ENCODE results near the gene RFK.
"Not testable (repeated sequence)": the region's sequence is repeated elsewhere in the genome, so short reads cannot be mapped to it uniquely, and the experiment has no call there.

The RFK gene

GRCh38 chr9:76369583-76369982, 24.6 kb downstream of the RFK start:
- no peak for DNase-seq

DNA sequence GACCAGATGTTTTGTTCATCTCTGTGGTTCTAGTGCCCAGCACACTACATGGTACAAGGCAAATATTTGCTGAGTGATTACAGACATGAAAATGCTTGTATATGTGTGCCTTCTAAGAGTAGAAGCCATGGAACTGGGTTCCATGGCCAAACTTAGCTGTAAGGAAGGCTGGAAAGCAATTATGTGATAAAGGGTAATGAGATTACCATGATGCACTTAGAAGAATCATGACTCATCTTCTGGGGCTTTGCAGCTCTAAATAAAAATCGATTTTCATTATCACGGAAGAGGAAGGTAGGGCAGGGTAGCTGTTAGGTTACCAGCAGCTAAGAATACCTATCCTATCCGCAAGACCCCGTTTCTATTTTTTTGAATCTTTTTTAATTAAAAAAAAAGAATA, 28.0 kb downstream of the RFK start:
- no peak for DNase-seq

DNA sequence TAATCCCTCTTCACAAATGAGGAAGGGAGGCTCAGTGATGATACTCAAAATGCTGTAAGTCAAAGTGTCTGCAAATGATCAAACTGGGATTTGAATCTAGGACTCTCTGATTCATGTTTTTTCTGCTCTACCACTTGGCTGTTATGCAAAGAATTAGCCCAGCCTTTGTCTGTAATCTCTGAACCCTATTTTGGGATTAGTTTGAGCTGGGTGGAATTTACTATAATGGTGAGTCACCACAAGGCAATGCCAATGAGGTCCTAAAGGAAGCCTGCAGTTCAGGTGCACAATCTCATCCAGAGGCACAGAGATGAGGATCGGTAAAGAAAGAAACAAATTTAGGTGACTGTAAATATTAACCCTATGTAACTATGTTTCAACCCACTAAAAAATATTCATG, 29.2 kb downstream of the RFK start:
- DNase-seq, result no peak

- no peak for DNase-seq
Observed at GRCh38 chr9:76363032-76363395, 31.2 kb downstream of the RFK start.

- DNase-seq, result not testable (repeated sequence)
Observed at GRCh38 chr9:76362332-76363031, 31.7 kb downstream of the RFK start.

GRCh38 chr9:76359766-76360165, 34.5 kb downstream of the RFK start:
- DNase-seq, result no peak

DNA sequence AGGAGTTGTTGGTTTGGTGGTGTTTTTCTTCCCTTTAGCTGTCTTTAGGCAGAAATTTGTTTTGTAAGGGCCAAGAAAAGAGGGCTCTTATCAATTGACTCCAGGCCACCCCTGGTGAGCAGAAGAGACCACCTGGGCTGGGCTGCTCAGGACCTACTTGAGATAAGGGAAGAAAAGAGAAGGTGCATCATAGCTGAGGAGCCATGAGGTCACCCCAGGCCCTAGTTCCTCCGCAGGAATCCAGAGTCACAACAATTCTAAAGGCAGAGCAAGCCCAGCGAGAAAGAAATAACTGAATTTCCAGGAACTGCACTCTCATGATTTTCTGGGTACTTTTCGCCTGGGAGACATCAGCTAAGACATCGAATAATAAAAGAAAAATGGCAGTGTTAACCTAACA, 34.9 kb downstream of the RFK start:
- peak; percentile 38 for DNase-seq

DNA sequence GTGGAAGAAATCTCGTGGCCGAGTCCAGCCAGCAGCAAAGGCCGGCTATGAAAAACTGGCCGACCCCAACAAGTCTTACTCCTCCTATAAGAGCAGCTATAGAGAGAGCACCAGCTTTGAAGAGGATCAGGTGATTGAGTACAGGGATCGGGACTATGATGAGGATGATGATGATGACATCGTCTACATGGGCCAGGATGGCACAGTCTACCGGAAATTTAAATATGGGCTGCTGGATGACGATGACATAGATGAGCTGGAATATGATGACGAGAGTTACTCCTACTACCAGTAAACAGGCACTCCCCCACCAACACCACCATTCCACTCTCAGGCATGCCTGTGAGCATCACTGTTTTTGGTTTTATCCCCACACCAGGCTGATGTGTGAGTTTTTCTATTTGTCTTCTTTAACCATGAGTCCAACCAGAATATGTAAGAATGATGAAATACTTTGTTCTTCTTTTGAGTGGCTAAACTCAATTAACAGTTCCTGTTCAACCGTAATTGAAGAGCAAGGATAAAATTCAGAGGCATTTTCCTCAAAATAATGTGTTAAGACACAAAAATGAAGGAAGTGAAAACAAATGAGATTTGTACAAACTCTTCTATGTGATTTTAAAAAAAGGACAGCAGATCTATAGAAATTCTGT, 35.5 kb downstream of the RFK start:
- peak; percentile 51 for DNase-seq

DNA sequence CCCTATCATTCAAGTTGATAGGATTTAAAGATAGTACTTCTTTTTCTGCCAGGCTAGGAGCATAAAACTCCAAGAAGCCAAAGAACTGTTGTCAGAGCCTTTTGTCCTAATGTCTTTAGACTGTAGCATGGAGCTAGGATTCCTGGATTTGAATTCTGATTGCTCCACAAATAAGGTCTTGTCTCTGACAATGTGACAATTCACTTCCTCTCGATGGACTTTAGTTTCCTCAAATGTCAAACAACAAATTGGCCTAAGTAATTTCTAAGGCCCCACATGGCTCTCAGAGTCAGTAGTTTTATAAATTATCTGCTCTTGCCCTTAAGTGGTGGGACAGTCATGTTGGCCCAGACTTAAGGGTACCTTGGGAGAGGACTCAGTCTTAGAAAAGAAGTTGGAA, 36.7 kb downstream of the RFK start:
- no peak for DNase-seq

- DNase-seq, result no peak
Observed at GRCh38 chr9:76355886-76356285, 38.3 kb downstream of the RFK start.

- no peak for DNase-seq
Observed at GRCh38 chr9:76354221-76354620, 40.0 kb downstream of the RFK start.

- no peak for DNase-seq
Observed at GRCh38 chr9:76353280-76353679, 40.9 kb downstream of the RFK start.

- peak; percentile 24 for DNase-seq
Observed at GRCh38 chr9:76352026-76352620, 42.1 kb downstream of the RFK start.

GRCh38 chr9:76351006-76351405, 43.2 kb downstream of the RFK start:
- DNase-seq, result no peak

GRCh38 chr9:76349865-76350264, 44.4 kb downstream of the RFK start:
- no peak for DNase-seq

DNA sequence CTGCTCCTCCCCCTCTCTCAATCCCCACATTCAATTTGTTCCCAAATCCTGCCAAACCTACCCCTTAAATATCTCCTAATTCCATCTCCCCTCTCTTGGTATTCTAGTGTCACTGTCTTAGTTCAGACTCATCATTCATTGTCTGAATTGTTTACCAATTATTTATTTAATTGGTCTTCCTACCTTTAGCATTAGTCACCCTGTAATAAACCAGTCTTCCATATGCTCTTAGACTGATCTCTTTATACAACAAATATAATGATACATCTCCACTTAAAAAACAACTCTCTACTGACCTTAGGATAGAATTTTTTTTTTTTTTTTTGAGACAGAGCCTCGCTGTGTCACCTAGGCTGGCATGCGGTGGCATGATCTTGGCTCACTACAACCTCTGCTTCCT, 51.4 kb downstream of the RFK start:
- DNase-seq, result no peak

DNA sequence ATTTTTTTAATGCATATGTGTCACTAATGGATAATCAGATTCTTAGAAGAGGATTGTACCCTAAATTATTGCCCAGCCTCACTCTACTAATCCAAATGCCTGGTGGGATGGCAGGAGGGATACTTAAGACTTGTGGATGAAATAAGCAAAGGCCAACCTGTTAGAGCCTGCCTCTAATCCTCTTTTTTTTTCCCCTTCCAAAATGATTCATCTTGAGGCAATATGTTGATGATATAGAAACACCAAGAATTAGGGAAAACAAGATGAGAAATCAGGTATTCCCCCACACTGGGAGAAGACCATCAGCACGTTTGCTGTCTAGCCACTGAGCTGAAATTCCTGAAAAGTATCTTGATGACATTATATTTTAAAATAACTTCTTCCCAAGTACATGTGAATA, 52.0 kb downstream of the RFK start:
- DNase-seq, result no peak

DNA sequence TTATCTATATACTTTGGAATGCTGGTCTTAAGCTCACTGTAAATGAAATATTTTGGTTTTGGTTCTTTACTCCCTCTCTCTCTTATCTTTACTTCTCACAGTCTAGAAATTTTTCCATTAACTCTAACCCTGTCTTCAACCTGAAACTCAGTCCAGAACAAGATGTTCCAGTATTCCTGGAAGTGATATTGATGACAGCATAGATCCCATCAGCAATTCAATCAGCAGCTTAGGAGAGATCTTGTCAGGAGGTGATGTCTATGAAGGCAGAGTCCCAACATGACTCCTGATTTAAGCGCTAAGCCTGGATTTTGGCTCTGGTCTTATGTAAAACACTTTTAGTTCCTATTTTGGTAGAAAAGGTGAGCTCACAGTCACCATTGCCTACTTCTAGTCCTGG, 52.6 kb downstream of the RFK start:
- no peak for DNase-seq

DNA sequence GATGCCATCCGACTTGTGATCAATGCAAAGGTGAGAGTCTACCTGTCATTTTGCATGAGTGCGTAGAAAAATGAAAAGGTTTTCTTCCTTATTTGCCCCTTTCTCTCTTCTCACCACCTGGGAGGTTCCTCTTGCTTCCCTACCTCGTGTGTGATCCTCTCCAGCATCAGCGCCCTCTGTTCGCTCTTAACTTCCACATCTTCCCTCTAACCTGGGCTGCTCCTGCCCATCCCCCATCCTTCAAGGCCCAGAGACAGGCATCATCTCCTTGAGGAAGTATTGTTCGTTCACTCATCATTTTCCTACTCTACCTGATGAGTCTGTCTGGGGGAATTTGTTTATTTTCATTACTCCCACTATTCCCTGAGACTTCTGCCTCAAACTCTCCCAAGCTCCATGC, 55.8 kb downstream of the RFK start:
- no peak for DNase-seq

GRCh38 chr9:76336027-76336426, 58.2 kb downstream of the RFK start:
- no peak for DNase-seq

All from suppressor macrophage treated with lipopolysaccharide for 4 hours (primary cell).